HepG2 (cell line): ENCODE measurements around the gene PDK2. TPM values are rescaled to one million over a fixed set of nuclear protein-coding genes. Genes with fewer than 3 reads are reported as not detected.

ENCODE experiments used
- ATAC-seq: fragments of 200-7000 bp; cut with Tn5 transposase; 3 replicates; pipeline ENCODE4 v1.9.1; 2020; ENCODE audit warnings: mild to moderate bottlenecking, moderate library complexity
- BruUV-seq: library from RNA; stranded (reverse); fragments of 400-500 nt; replicated peaks from 2 replicates; lab custom pipeline; 2021; lab: Mats Ljungman, UMichigan
- CTCF ChIA-PET: fragments of 300-600 bp; formaldehyde crosslinking; extraction: SDS; loops from one replicate; lab custom pipeline; 2021; ENCODE audit warnings: low total read pairs, inconsistent platforms, low intra/inter-chr PET ratio; lab: Yijun Ruan, JAX
- POLR2A ChIA-PET: fragments of 350-600 bp; sonication (Branson Sonifier 250); formaldehyde crosslinking; loops from one replicate; lab custom pipeline; 2020; ENCODE audit warnings: antibody characterized with exemption, inconsistent platforms; lab: Yijun Ruan, JAX
- DNase-seq: peaks from one replicate; pipeline ENCODE4 v3.0.0-alpha.2; 2015; ENCODE audit warnings: low spot score
- FAIRE-seq: peaks from 3 replicates; lab custom pipeline; 2011; peaks lifted over from hg19 to GRCh38; lab: Jason Lieb, UNC
- H2AFZ ChIP-seq: one replicate; pipeline ENCODE4 v1.6.1; 2011; ENCODE audit warnings: low read length, inconsistent platforms
- H3K27ac ChIP-seq: fragments of 300-600 bp; 3 replicates; pipeline ENCODE4 v1.8.0; 2011; ENCODE audit warnings: mixed run types, mild to moderate bottlenecking, mixed read lengths, low read length, inconsistent platforms; ENCODE audit not compliant: insufficient read depth; ENCODE audit errors: extremely low read length
- H3K27me3 ChIP-seq, 2 experiments: fragments of 200-600 bp in 1 of 2; 2 replicates in 1 of 2; 3 replicates in 1 of 2; pipeline versions ENCODE4 v1.6.0 to v1.8.0; 2011; ENCODE audit warnings: low read length in 2 of 2, mild to moderate bottlenecking in 2 of 2, moderate library complexity in 2 of 2, inconsistent platforms in 1 of 2; ENCODE audit not compliant: insufficient read depth in 2 of 2, control insufficient read depth in 1 of 2
- H3K36me3 ChIP-seq, 2 experiments: fragments of 200-600 bp in 1 of 2; replicated peaks in 1 of 2; 2 replicates in 1 of 2; 3 replicates in 1 of 2; pipeline versions ENCODE4 v1.5.1 to v1.8.0; 2011; ENCODE audit warnings: low read length in 2 of 2, inconsistent platforms in 1 of 2; ENCODE audit not compliant: insufficient read depth in 2 of 2, control insufficient read depth in 1 of 2
- H3K4me1 ChIP-seq: 2 replicates; pipeline ENCODE4 v1.5.1; 2012; ENCODE audit warnings: low read length, inconsistent platforms; ENCODE audit not compliant: insufficient read depth
- H3K4me2 ChIP-seq: 2 replicates; pipeline ENCODE4 v1.6.0; 2011; ENCODE audit warnings: low read depth, low read length, inconsistent platforms
- H3K4me3 ChIP-seq, 3 experiments: fragments of 200-600 bp in 1 of 3; sonication (generic), shearing (Covaris generic) in 1 of 3; replicated peaks in 1 of 3; 2 replicates each; pipeline ENCODE4 v1.5.1; 2011 to 2016; ENCODE audit warnings: low read length in 3 of 3, inconsistent platforms in 2 of 3, low read depth in 2 of 3, mild to moderate bottlenecking in 2 of 3, control low read depth in 1 of 3, mixed read lengths in 1 of 3; ENCODE audit not compliant: insufficient read depth in 1 of 3
- H3K79me2 ChIP-seq: one replicate; pipeline ENCODE4 v1.6.1; 2011; ENCODE audit warnings: low read length, inconsistent platforms; ENCODE audit not compliant: insufficient read depth
- H3K9ac ChIP-seq: 2 replicates; pipeline ENCODE4 v1.6.0; 2011; ENCODE audit warnings: mild to moderate bottlenecking, low read depth, low read length, inconsistent platforms; ENCODE audit not compliant: insufficient read depth
- H3K9me3 ChIP-seq: 2 replicates; pipeline ENCODE4 v1.5.1; 2012; ENCODE audit warnings: mild to moderate bottlenecking, low read length
- H4K20me1 ChIP-seq: 2 replicates; pipeline ENCODE4 v1.6.0; 2011; ENCODE audit warnings: inconsistent platforms, mild to moderate bottlenecking, low read length, moderate library complexity; ENCODE audit not compliant: insufficient read depth
- ARID2 ChIP-seq: sonication (generic); formaldehyde crosslinking; IDR thresholded peaks from 2 replicates; pipeline ENCODE4 v1.8.1; 2022; ENCODE audit warnings: mild to moderate bottlenecking, missing genetic modification reagents, borderline replicate concordance
- CENPBD1 ChIP-seq: sonication (generic); formaldehyde crosslinking; IDR thresholded peaks from 2 replicates; pipeline ENCODE4 v1.8.0; 2022; ENCODE audit warnings: missing genetic modification reagents, low read depth, mild to moderate bottlenecking, borderline replicate concordance
- HCFC1 ChIP-seq: fragments of 150-350 bp; IDR thresholded peaks from 2 replicates; pipeline ENCODE4 v1.6.1; 2014; ENCODE audit warnings: low read depth, low read length
- KAT7 ChIP-seq: IDR thresholded peaks from 2 replicates; pipeline ENCODE4 v1.6.1; 2018; ENCODE audit warnings: borderline replicate concordance, missing compliant biosample characterization
- SSRP1 ChIP-seq: IDR thresholded peaks from 2 replicates; pipeline ENCODE4 v1.6.1; 2016; ENCODE audit warnings: control low read depth
- TARDBP ChIP-seq: sonication (generic); formaldehyde crosslinking; IDR thresholded peaks from 2 replicates; pipeline ENCODE4 v1.8.0; 2022; ENCODE audit warnings: mild to moderate bottlenecking, missing genetic modification reagents
- ZBTB14 ChIP-seq: sonication (generic); formaldehyde crosslinking; IDR thresholded peaks from 2 replicates; pipeline ENCODE4 v1.4.0; 2020; ENCODE audit warnings: missing genetic modification reagents
- ZBTB3 ChIP-seq: sonication (generic); formaldehyde crosslinking; IDR thresholded peaks from 2 replicates; pipeline ENCODE4 v1.4.0; 2020; ENCODE audit warnings: low read depth, mild to moderate bottlenecking, moderate library complexity, missing genetic modification reagents, borderline replicate concordance
- ZBTB7A ChIP-seq: sonication (generic); formaldehyde crosslinking; IDR thresholded peaks from 2 replicates; pipeline ENCODE4 v1.8.0; 2022; ENCODE audit warnings: mild to moderate bottlenecking, missing genetic modification reagents
- ZFY ChIP-seq: sonication (generic); formaldehyde crosslinking; IDR thresholded peaks from 2 replicates; pipeline ENCODE4 v1.4.0; 2020; ENCODE audit warnings: missing genetic modification reagents
- ZMAT3 ChIP-seq: sonication (generic); formaldehyde crosslinking; conservative IDR thresholded peaks from 2 replicates; pipeline ENCODE4 v1.7.0; 2021; ENCODE audit warnings: missing genetic modification reagents
- ZNF136 ChIP-seq: sonication (generic); formaldehyde crosslinking; IDR thresholded peaks from 2 replicates; pipeline ENCODE4 v1.8.1; 2022; ENCODE audit warnings: low read depth, mild to moderate bottlenecking, moderate library complexity, missing genetic modification reagents
- ZXDC ChIP-seq: sonication (generic); formaldehyde crosslinking; IDR thresholded peaks from 2 replicates; pipeline ENCODE4 v1.5.0; 2020; ENCODE audit warnings: mild to moderate bottlenecking, missing genetic modification reagents
- WGBS: methylation state at CpG from one replicate; pipeline ENCODE4 v1.1.6; 2017; ENCODE audit warnings: low lambda C conversion rate; 5-methylcytosine and 5-hydroxymethylcytosine counted together
- in situ Hi-C: cut with HindIII; loops from 2 replicates; pipeline ENCODE4 v1.10.0; 2017; ENCODE audit warnings: low pct_unique_long_range_greater_than_20kb; ENCODE audit not compliant: extremely low pct_ligation_motif_present
- intact Hi-C: fragments of 100-400 bp; cut with micrococcal nuclease; formaldehyde crosslinking; loops from one replicate; pipeline ENCODE4 v1.10.0; 2022; ENCODE audit not compliant: unreplicated experiment
- polyA plus RNA-seq, 8 experiments: library from polyadenylated mRNA; depleted of rRNA in 3 of 8; stranded (reverse) in 7 of 8; unstranded in 1 of 8; fragments of >200 nt; fragmentation: Illumina TruSeq in 4 of 8; extraction: Trizol in 4 of 8; gene quantifications; 2 replicates each; pipeline versions ENCODE4 v1.2.1 to v1.2.3, GENCODE V29; 2011 to 2016; ENCODE audit warnings: low read depth in 4 of 8, missing spikeins in 1 of 8, mixed read lengths in 1 of 8; ENCODE audit not compliant: insufficient read depth in 1 of 8
- total RNA-seq, 5 experiments: library from RNA; depleted of rRNA; stranded (reverse); fragments of >200 nt; fragmentation: Illumina TruSeq; extraction: Trizol; gene quantifications; 2 replicates each; pipeline ENCODE4 v1.2.3, GENCODE V29; 2016; ENCODE audit warnings: low read depth in 1 of 5
- TF ChIP-seq, protein P1 (sequence below): sonication (generic); formaldehyde crosslinking; IDR thresholded peaks from 2 replicates; pipeline ENCODE4 v1.5.0; 2020; ENCODE audit warnings: mild to moderate bottlenecking, missing genetic modification reagents
- TF ChIP-seq, protein P2 (sequence below): sonication (generic); formaldehyde crosslinking; IDR thresholded peaks from 2 replicates; pipeline ENCODE4 v1.8.0; 2022; ENCODE audit warnings: mild to moderate bottlenecking, missing genetic modification reagents, moderate library complexity

Gene PDK2
- total and polyA plus RNA-seq, 2 of the 13 experiments (the other 11 are each of a cell fraction or from before 2014, with no cell fraction given), result 18.5 to 59.7 TPM

DNA sequence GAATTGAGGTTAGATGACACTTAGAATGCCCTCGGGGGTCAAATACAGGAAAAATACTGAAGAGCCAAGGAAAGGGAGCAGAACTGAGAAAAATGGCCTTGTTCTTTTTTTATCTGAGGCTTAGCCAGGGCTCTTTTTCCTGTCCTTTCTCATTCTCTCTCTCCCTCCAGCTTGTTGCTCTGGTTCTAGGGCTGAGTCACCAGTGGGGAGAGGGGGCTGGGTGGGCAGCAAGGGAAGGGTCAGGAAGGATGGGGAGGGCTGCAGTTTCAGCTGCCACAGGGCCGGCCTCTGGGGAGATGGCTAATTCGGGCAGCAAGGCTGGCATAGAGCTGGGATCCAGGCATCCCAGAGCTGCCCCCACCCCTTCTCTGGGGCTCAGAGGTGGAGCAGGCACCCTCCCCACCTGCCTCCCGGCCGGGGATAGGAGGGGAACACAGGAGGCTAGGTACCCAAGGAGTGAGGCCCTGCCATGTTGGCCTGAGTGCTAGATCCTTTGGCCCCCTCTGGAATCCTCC, 35.3 kb upstream of the PDK2 start:
- Histone ChIP-seq H3K9me3 (no peaks in the 10 kb centered on the region), H3K36me3 (no peaks in the 10 kb centered on the region), H3K4me1 (peaks cover 36% of the 10 kb centered on the region), H3K27me3 (peaks cover 16 to 92% of the 10 kb centered on the region in 2 experiments), H4K20me1 (no peaks in the 10 kb centered on the region), H3K4me2 (no peak overlapping the region), H3K79me2 (no peaks in the 10 kb centered on the region), H3K9ac (no peak overlapping the region), H3K4me3 (no peak overlapping the region), H3K27ac (no peak overlapping the region), H2AFZ (no peak overlapping the region)
- no TSS peak for BruUV-seq
- WGBS, result 2% methylated on average over 5 of the region's 5 CpGs
- TF ChIP-seq TARDBP (CRISPR knock-in tag) (no peak), ZXDC (no peak), ZFY (CRISPR knock-in tag) (no peak), ZNF136 (no peak), HCFC1 (no peak), CENPBD1 (no peak), ARID2 (CRISPR knock-in tag) (no peak), ZBTB3 (CRISPR knock-in tag) (no peak), ZBTB14 (CRISPR knock-in tag) (no peak), SSRP1 (CRISPR knock-in tag) (no peak), KAT7 (no peak), ZBTB7A (no peak), ZMAT3 (CRISPR knock-in tag) (no peak)
- TF ChIP-seq, protein P1, sequence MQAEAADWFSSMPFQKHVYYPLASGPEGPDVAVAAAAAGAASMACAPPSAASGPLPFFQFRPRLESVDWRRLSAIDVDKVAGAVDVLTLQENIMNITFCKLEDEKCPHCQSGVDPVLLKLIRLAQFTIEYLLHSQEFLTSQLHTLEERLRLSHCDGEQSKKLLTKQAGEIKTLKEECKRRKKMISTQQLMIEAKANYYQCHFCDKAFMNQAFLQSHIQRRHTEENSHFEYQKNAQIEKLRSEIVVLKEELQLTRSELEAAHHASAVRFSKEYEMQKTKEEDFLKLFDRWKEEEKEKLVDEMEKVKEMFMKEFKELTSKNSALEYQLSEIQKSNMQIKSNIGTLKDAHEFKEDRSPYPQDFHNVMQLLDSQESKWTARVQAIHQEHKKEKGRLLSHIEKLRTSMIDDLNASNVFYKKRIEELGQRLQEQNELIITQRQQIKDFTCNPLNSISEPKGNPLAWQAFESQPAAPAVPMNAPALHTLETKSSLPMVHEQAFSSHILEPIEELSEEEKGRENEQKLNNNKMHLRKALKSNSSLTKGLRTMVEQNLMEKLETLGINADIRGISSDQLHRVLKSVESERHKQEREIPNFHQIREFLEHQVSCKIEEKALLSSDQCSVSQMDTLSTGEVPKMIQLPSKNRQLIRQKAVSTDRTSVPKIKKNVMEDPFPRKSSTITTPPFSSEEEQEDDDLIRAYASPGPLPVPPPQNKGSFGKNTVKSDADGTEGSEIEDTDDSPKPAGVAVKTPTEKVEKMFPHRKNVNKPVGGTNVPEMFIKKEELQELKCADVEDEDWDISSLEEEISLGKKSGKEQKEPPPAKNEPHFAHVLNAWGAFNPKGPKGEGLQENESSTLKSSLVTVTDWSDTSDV (CRISPR knock-in tag), result no peak
- TF ChIP-seq, protein P2, sequence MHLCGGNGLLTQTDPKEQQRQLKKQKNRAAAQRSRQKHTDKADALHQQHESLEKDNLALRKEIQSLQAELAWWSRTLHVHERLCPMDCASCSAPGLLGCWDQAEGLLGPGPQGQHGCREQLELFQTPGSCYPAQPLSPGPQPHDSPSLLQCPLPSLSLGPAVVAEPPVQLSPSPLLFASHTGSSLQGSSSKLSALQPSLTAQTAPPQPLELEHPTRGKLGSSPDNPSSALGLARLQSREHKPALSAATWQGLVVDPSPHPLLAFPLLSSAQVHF (CRISPR knock-in tag), result no peak
- intact Hi-C loops (no loop called here), in situ Hi-C loops (no loop called here)
- CTCF ChIA-PET, result no interaction called here
- POLR2A ChIA-PET, result no interaction called here
- ATAC-seq, result no peak
- no peak for FAIRE-seq
- DNase-seq, result no peak
